Gastroesophageal sphincter (tissue), 4 donors: ENCODE measurements around the gene SAE1. TPM values are rescaled to one million over a fixed set of nuclear protein-coding genes. Genes with fewer than 3 reads are reported as not detected.
A peak's percentile ranks its signal among the peaks of the same experiment; 100 is the strongest.

Experiments
- ATAC-seq: fragments of 150-250 bp; one replicate; pipeline ENCODE4 v1.9.1; 2016; ENCODE audit warnings: mild to moderate bottlenecking, moderate library complexity
- H3K27ac ChIP-seq, 4 donors: fragments of 200-600 bp; sonication (generic) in 3 of 4; 1 replicate in 3 of 4; 2 replicates in 1 of 4; pipeline ENCODE4 v1.5.1; 2016 to 2019
- H3K27me3 ChIP-seq: fragments of 200-600 bp; sonication (generic); one replicate; pipeline ENCODE4 v1.5.1; 2019
- H3K36me3 ChIP-seq, 2 donors: fragments of 200-600 bp; sonication (generic); one replicate each; pipeline ENCODE4 v1.5.1; 2019; ENCODE audit warnings: control low read depth in 1 of 2
- H3K4me1 ChIP-seq, 3 donors: fragments of 200-600 bp; sonication (generic); 1 replicate in 2 of 3; 2 replicates in 1 of 3; pipeline ENCODE4 v1.5.1; 2016 to 2019; ENCODE audit warnings: control low read depth in 2 of 3
- H3K4me3 ChIP-seq, 2 donors: fragments of 200-600 bp; sonication (generic); one replicate each; pipeline ENCODE4 v1.5.1; 2019; ENCODE audit warnings: mild to moderate bottlenecking in 1 of 2, moderate library complexity in 1 of 2
- H3K9me3 ChIP-seq, 3 donors: fragments of 200-600 bp; sonication (generic); one replicate each; pipeline ENCODE4 v1.5.1; 2017 to 2019; ENCODE audit warnings: control low read depth in 2 of 3
- CTCF ChIP-seq, 4 experiments: fragments of 200-600 bp in 2 of 4; fragments of 450-650 bp in 2 of 4; sonication (generic) in 1 of 4; IDR thresholded peaks; one replicate each; pipeline ENCODE4 v1.5.1; 2017 to 2019; ENCODE audit warnings: antibody characterized with exemption in 4 of 4, mild to moderate bottlenecking in 2 of 4, moderate library complexity in 2 of 4
- EP300 ChIP-seq: sonication (generic); formaldehyde crosslinking; IDR thresholded peaks from one replicate; pipeline ENCODE4 v1.6.1; 2017; ENCODE audit warnings: antibody characterized with exemption, mild to moderate bottlenecking
- POLR2A ChIP-seq, 2 donors: fragments of 450-650 bp; IDR thresholded peaks; one replicate each; pipeline ENCODE4 v1.6.1; 2017; ENCODE audit warnings: antibody characterized with exemption in 2 of 2, mild to moderate bottlenecking in 2 of 2, moderate library complexity in 1 of 2
- POLR2AphosphoS5 ChIP-seq: sonication (generic); formaldehyde crosslinking; IDR thresholded peaks from one replicate; pipeline ENCODE4 v1.6.1; 2017; ENCODE audit warnings: antibody characterized with exemption
- WGBS, 2 donors: methylation state at CpG; one replicate each; pipeline ENCODE4 v1.1.5; 2018; ENCODE audit warnings: low coverage in 1 of 2; 5-methylcytosine and 5-hydroxymethylcytosine counted together
- total RNA-seq, 4 donors: library from RNA; depleted of rRNA; stranded (reverse); fragments of >200 nt; gene quantifications; one replicate each; pipeline ENCODE4 v1.1.0, GENCODE V29; 2016

SAE1 gene
- total RNA-seq, 4 donors from 2014 or later = 134 to 157 (median 153) TPM

- 21% methylated on average over 2 of the region's 2 CpGs; no CpG with 5 or more reads in 1 of the 2 donors for WGBS, 2 donors
- ATAC-seq = no peak
Observed at GRCh38 chr19:47106821-47107201, 23.8 kb upstream of the SAE1 start.

GRCh38 chr19:47107202-47107952 lies 23.3 kb upstream of the SAE1 start:
- peak overlapping the region; percentile 71 to 100 (median 92) for H3K27ac ChIP-seq
- WGBS, 2 donors = 16 to 40% methylated on average over 8 to 9 of the region's 9 CpGs
- TF ChIP-seq POLR2AphosphoS5 (peak; percentile 30), POLR2A (IDR thresholded peaks at IDR 0.05) (no peak)
- no peak overlapping the region for H3K4me3 ChIP-seq
- no peaks in the 10 kb centered on the region for H3K9me3 ChIP-seq
- H3K27me3 ChIP-seq = no peaks in the 10 kb centered on the region
- ATAC-seq = no peak
- peaks cover 12 to 84% (median 28%) of the 10 kb centered on the region in 3 donors for H3K4me1 ChIP-seq
- no peaks in the 10 kb centered on the region for H3K36me3 ChIP-seq

More at GRCh38 chr19:47106821-47107201, 23.8 kb upstream of the SAE1 start:
- Histone ChIP-seq H3K27me3 (no peaks in the 10 kb centered on the region), H3K27ac (peak overlapping the region; percentile 71 to 100 (median 92)), H3K36me3 (no peaks in the 10 kb centered on the region), H3K9me3 (no peaks in the 10 kb centered on the region), H3K4me3 (no peak overlapping the region), H3K4me1 (peaks cover 12 to 90% (median 30%) of the 10 kb centered on the region in 3 donors)
- TF ChIP-seq POLR2AphosphoS5 (peak; percentile 8), EP300 (no peak), POLR2A (IDR thresholded peaks at IDR 0.05) (no peak), CTCF (IDR thresholded peaks at IDR 0.05) (no peak)

GRCh38 chr19:47107953-47108746 lies 22.5 kb upstream of the SAE1 start:
- TF ChIP-seq CTCF (IDR thresholded peaks at IDR 0.05) (no peak), EP300 (no peak), POLR2A (IDR thresholded peaks at IDR 0.05) (no peak), POLR2AphosphoS5 (no peak)
- Histone ChIP-seq H3K36me3 (no peaks in the 10 kb centered on the region), H3K4me1 (peaks cover 12 to 76% (median 28%) of the 10 kb centered on the region in 3 donors), H3K4me3 (no peak overlapping the region), H3K27ac (peak overlapping the region; percentile 71 to 100 (median 91)), H3K9me3 (no peaks in the 10 kb centered on the region), H3K27me3 (no peaks in the 10 kb centered on the region)
- ATAC-seq = no peak
- 58 to 60% methylated on average over 7 to 8 of the region's 9 CpGs for WGBS, 2 donors

- Histone ChIP-seq H3K27ac (peak overlapping the region; percentile 99 to 100 (median 100)), H3K4me1 (peaks cover 12 to 71% (median 28%) of the 10 kb centered on the region in 3 donors), H3K27me3 (no peaks in the 10 kb centered on the region), H3K4me3 (no peak overlapping the region), H3K36me3 (no peaks in the 10 kb centered on the region), H3K9me3 (no peaks in the 10 kb centered on the region)
- no peak for TF ChIP-seq POLR2A (IDR thresholded peaks at IDR 0.05)
- TF ChIP-seq EP300 = no peak
- no peak for TF ChIP-seq POLR2AphosphoS5
- no peak for TF ChIP-seq CTCF (IDR thresholded peaks at IDR 0.05)
- WGBS, 2 donors = 25 to 33% methylated on average over 2 of the region's 2 CpGs
- ATAC-seq = no peak
Observed at GRCh38 chr19:47109177-47109540, 21.5 kb upstream of the SAE1 start.

- no peak for ATAC-seq
- no peaks in the 10 kb centered on the region for H3K9me3 ChIP-seq
- H3K27me3 ChIP-seq = no peaks in the 10 kb centered on the region
- no peak for TF ChIP-seq CTCF (IDR thresholded peaks at IDR 0.05)
- TF ChIP-seq EP300 = no peak
- TF ChIP-seq POLR2A (IDR thresholded peaks at IDR 0.05) = no peak
- no peak for TF ChIP-seq POLR2AphosphoS5
- 4 to 10% methylated on average over 13 to 15 of the region's 15 CpGs for WGBS, 2 donors
- H3K4me1 ChIP-seq = peaks cover 12 to 71% (median 28%) of the 10 kb centered on the region in 3 donors
- H3K4me3 ChIP-seq = peak overlapping the region; percentile 76 to 96
- H3K27ac ChIP-seq = peak overlapping the region; percentile 99 to 100 (median 100)
- no peaks in the 10 kb centered on the region for H3K36me3 ChIP-seq
Observed at GRCh38 chr19:47109541-47110375, 20.9 kb upstream of the SAE1 start.
